Urothelium cell line (cell line): ENCODE measurements around the gene STRADB.
"Not testable (repeated sequence)": the region's sequence is repeated elsewhere in the genome, so short reads cannot be mapped to it uniquely, and the experiment has no call there.

Source experiments
- DNase-seq: peaks from one replicate; pipeline ENCODE4 v3.0.0; 2011; ENCODE audit warnings: low spot score, mixed read lengths
- FAIRE-seq: peaks from 2 replicates; lab custom pipeline; 2011; peaks lifted over from hg19 to GRCh38; lab: Jason Lieb, UNC

STRADB gene

GRCh38 chr2:201465524-201465971 lies 14.0 kb downstream of the STRADB start:
- DNase-seq (no peak), FAIRE-seq (no peak)

GRCh38 chr2:201466050-201466675 lies 14.6 kb downstream of the STRADB start:
- no peak for DNase-seq
- no peak for FAIRE-seq

DNA sequence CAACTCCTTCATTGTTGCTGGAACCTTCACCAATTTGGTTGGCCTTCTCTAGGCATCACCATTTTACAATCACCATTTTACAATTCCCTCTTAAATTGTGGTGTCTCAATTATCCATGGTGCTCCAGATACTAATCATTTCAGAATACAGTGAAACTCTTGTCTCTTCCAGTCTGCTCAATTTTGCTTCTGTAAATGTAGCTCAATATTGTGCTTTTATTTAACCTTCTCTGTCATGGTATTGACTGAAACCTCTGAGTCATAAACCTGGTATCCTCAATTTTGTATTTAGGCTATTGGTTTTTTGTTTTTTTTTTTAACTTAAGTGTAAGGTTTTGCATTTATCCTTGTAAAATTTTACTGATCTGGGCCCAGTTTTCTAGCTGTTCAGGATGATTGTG lies 16.1 kb downstream of the STRADB start:
- DNase-seq (no peak), FAIRE-seq (no peak)

GRCh38 chr2:201470821-201471731 lies 19.5 kb downstream of the STRADB start:
- DNase-seq (peak; percentile 27), FAIRE-seq (no peak)

DNA sequence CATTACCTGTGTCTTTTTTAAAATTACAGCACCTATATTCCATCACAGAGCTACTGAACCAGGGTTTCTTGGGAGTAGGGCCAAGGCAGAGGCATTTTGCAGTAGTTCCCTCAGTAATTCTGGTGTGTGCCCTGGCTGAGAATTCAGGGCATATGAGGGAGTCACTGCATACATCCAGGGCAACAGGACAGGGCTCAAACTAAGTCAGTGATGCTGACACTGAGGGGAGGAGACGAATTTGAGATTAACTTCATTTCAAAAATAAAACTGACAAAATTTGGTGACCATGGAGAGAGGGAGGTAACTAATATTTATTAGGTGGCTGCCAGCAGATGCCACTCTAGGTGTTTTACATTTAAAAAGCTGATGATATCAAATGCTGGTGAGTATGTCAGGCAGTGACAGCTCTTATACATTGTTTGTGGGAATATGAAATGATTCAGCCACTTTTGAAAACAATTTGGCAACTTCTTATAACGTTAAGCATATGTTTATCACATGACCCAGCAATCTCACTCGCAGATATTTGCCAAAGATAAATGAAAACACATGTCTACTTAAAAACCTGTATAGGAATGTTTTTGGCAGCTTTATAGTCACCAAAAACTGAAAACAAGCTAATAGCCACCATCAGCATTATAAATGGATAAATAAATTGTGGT lies 20.3 kb downstream of the STRADB start:
- DNase-seq (peak; percentile 14), FAIRE-seq (no peak)

GRCh38 chr2:201472411-201472810 lies 20.9 kb downstream of the STRADB start:
- FAIRE-seq (no peak), DNase-seq (no peak)

- FAIRE-seq (no peak), DNase-seq (no peak)
Observed at GRCh38 chr2:201482543-201482942, 31.0 kb downstream of the STRADB start.

- DNase-seq (no peak), FAIRE-seq (no peak)
Observed at GRCh38 chr2:201483342-201483741, 31.8 kb downstream of the STRADB start.

GRCh38 chr2:201483758-201484157 lies 32.2 kb downstream of the STRADB start:
- FAIRE-seq, result not testable (repeated sequence)

DNA sequence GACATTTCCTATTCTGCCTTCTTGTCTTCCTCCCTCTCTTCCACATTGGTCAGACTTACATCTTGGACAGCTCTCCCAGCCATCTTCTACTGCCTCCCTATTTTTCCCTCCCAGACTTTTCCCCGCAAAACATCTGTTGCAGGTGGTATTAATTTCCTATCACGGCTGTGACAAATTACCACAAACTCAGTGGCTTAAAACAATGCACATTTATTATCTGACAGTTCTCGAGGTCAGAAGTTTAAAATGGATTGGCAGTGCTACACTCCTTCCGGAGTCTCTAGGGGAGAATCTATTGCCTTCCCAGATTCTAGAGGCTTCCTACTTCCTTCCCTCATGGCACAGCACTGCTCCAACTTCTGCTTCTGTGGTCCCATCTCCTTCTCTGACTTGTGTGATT lies 33.3 kb downstream of the STRADB start:
- DNase-seq, result no peak
- no peak for FAIRE-seq

More at GRCh38 chr2:201483758-201484157, 32.2 kb downstream of the STRADB start:
- DNase-seq, result not testable (repeated sequence)

- no peak for DNase-seq
- no peak for FAIRE-seq
Observed at GRCh38 chr2:201490291-201490690, 38.8 kb downstream of the STRADB start.

DNA sequence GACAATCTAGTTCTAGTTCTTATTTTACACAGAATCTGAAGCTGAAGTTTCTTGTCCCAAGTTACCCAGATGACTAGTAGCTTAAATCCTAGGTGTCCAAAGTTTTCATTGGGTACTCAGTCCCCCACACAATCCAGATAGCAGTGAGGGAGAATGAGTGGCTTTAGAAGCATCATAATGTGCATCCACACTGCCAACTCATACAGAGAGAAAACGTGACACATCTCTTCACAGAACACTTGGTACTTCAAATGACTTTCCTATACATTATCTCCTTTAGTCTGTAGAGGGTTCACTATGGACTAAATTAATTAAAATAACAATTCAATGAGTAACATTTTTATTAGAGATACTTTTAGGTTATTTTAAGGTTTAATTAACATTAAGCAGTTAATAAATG lies 45.2 kb downstream of the STRADB start:
- FAIRE-seq (no peak), DNase-seq (no peak)

DNA sequence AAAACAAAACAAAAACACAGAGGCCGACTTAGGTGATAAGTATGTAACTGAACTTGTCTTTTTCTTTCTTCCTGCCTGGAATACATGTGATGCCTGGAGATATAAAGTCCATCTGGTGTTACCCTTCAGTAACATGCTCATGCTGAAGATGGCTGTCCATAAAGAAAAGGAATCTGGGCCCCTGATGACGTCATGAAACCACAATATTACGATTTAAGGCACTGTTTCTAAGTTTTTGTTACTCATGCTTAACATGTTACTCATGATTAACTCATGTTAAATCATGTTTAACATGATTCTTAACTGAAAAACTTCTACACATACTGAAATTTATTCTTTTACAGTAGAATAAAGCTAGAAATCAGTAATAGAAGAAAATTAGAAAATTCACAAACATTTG lies 49.0 kb downstream of the STRADB start:
- FAIRE-seq (no peak), DNase-seq (peak; percentile 4)

GRCh38 chr2:201502713-201503112 lies 51.2 kb downstream of the STRADB start:
- DNase-seq (no peak), FAIRE-seq (no peak)

DNA sequence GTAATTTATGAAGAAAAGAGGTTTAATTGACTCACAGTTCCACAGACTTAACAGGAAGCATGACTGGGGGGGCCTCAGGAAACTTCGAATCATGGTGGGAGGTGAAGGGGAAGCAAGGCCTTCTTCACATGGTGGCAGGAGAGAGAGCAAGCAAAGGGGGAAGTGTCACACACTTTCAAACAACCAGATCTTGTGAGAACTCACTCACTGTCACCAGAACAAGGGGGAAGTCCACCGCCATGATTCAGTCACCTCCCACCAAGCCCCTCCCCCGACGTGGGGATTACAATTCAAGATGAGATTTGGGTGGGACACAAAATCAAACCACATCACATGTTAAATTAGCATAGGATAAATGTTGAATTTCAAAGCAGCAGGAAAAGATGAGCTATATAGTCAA lies 56.2 kb downstream of the STRADB start:
- DNase-seq (no peak), FAIRE-seq (no peak)

GRCh38 chr2:201513271-201513670 lies 61.7 kb downstream of the STRADB start:
- FAIRE-seq, result no peak
- DNase-seq, result no peak

GRCh38 chr2:201515573-201516246 lies 64.2 kb downstream of the STRADB start:
- FAIRE-seq, result peak; percentile 72
- DNase-seq, result no peak

- no peak for FAIRE-seq
- peak; percentile 11 for DNase-seq
Observed at GRCh38 chr2:201517094-201517493, 65.6 kb downstream of the STRADB start.

DNA sequence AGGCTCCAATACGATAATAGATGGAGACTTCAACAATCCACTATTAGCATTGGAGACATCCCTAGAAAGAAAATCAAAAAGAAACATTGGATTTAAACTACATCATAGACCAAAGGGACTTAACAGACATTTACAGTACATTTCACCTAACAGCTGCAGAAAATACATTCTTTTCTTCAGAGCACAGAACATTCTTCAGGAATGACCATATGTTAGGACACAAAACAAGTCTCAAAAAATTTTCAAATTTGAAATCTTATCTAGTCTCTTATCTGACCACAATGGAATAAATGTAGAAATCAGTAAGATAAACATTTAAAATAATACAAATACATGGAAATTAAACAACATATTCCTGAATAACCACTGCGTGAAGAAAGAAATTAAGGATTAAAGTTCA lies 68.7 kb downstream of the STRADB start:
- DNase-seq (no peak), FAIRE-seq (no peak)

DNA sequence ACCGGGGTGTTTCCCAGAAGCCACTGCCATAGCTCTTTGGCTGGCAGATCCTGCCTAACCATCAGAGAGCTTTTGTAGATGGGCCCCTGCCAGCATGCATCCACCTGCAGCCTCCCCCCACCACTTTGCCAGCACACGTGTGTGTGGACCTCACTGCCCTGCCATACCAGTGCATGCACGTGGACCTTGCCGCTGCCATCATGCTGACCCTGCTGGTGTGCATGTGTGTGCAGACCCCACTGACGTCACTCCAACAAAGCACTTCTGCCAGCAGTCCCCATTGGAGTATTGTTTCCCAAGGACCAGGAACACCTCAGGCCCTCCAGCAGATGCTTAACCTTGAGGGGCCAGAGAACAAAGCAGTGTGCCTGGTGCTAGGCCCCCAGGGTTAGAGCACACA lies 71.4 kb downstream of the STRADB start:
- no peak for FAIRE-seq
- no peak for DNase-seq

- FAIRE-seq (no peak), DNase-seq (no peak)
Observed at GRCh38 chr2:201523506-201523905, 72.0 kb downstream of the STRADB start.
